Activated CD4-positive, alpha-beta memory T cell treated with anti-CD3 and anti-CD28 coated beads, Interleukin-2, amount 10 ng/mL, durations not matched to agents 7 days and 5 days (primary cell): ENCODE data around the gene ABCC3. TPM values are rescaled to one million over a fixed set of nuclear protein-coding genes. Genes with fewer than 3 reads are reported as not detected.

Experiments used
- CTCF ChIA-PET: fragments of 350-600 bp; sonication (Branson Sonifier 250); formaldehyde crosslinking; loops from one replicate; lab custom pipeline; 2021; ENCODE audit warnings: antibody characterized with exemption, inconsistent platforms; lab: Charles Lee
- POLR2A ChIA-PET: fragments of 350-600 bp; sonication (Branson Sonifier 250); formaldehyde crosslinking; loops from one replicate; lab custom pipeline; 2021; ENCODE audit warnings: antibody characterized with exemption; lab: Charles Lee
- DNase-seq: peaks from one replicate; pipeline ENCODE4 v3.0.0-alpha.2; 2020
- H3K27ac Mint-ChIP-seq: one replicate; pipeline ENCODE4 v1.8.0; 2021; ENCODE audit warnings: mild to moderate bottlenecking, mixed read lengths
- H3K27me3 Mint-ChIP-seq: one replicate; pipeline ENCODE4 v1.8.0; 2021; ENCODE audit warnings: mixed read lengths
- H3K36me3 Mint-ChIP-seq: one replicate; pipeline ENCODE4 v1.8.0; 2021; ENCODE audit warnings: low read depth, mixed read lengths
- H3K4me1 Mint-ChIP-seq: one replicate; pipeline ENCODE4 v1.8.0; 2021; ENCODE audit warnings: mixed read lengths
- H3K4me3 Mint-ChIP-seq: one replicate; pipeline ENCODE4 v1.8.0; 2021; ENCODE audit warnings: mild to moderate bottlenecking, mixed read lengths
- H3K9me3 Mint-ChIP-seq: one replicate; pipeline ENCODE4 v1.8.0; 2021; ENCODE audit warnings: mixed read lengths
- total RNA-seq, 2 experiments: library from RNA; stranded (reverse); gene quantifications; one replicate each; pipeline ENCODE4 v1.2.3, GENCODE V29; 2021

Gene ABCC3
- total RNA-seq, 2 experiments from 2014 or later = 0.25 TPM; not detected in 1

DNA sequence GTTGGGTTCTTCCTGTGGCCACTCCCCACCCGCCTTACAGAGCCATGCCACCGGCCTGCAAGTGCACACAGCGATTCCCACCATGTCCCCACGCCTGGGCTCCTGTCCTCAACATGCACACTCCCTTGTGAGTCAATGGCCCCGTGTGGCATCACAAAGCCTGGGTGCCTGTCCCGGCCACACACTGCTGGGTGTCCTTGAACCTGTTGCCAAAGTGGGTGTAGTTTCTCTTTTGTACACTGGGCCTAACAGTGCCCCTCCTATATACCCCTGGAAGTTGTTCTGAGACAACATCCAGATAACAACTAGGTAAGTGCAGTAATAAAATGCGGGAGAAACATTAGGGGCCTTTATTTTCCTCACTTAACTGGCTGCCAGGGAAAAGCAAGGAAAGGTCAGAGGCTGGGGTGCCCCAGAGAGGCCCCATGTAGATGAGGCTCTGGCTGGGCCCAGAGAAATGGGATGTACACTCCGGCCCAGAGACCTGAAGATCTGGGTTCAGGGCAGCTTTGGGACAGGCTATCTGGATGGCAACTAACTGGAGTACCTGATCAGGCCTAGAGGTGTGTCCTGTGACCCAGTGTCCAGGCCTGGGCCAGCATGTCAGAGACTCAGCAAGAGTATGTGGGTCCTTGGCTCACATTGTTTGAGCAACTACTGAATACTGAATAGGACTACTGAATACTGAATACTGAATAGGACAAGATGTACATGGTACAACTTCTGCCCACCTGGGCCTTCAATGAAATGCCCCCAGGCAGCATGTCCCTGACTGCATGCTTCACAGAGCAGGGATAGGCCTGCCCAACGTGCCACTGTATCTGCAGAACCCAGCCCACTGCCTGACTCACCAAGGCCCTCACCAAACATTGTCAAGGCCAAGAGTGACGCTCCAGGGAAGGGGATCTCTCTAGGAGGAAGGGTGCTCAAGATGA, 8.3 kb downstream of the ABCC3 start:
- ChIA-PET CTCF (no interaction called here), POLR2A (no interaction called here)
- H3K4me1 Mint-ChIP-seq = no peaks in the 10 kb centered on the region
- H3K4me3 Mint-ChIP-seq = no peak overlapping the region
- no peak overlapping the region for H3K27ac Mint-ChIP-seq
- H3K9me3 Mint-ChIP-seq = no peaks in the 10 kb centered on the region
- peaks cover 21% of the 10 kb centered on the region for H3K27me3 Mint-ChIP-seq
- H3K36me3 Mint-ChIP-seq = no peaks in the 10 kb centered on the region
- no peak for DNase-seq

DNA sequence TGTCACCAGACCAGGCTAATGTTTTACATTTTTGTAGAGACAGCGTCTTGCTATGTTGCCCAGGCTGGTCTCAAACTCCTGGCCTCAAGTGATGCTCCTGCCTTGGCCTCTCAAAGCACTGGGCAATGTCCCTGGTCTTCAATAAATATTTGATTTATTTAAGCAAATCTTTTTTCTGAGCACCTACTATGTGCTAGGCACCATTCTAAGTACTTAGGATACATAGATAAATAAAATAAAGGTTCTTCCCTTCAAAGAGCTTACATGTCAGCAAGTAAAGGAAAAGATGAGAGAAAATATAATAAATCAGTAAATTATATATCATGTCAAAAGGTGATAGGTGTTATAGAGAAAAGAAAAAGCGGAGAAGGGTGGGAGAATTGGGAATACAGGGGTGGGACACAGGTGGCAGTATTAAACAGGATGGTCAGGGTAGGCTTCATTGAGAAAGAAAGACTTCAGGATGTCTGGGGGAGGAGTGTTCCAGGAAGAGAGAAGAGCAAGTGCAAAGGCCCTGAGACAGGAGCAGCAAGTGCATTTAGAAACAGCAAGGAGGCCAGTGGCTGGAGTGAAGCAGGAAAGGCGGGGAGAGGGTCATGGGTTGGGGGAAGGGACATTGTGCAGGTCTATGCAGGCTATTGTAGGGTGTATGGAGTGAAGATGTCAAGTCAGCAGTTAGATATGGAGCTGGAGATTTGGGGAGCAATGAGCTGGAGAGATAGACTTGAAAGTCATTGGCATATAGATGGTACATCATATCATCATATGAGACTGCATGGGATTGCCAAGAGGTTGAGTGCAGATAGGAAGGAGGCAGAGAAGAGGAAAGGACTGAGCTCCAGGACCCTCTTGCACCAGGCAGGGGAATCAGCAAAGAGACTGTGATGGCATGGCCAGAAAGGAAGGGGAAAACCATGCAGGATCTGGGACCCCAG, 11.3 kb downstream of the ABCC3 start:
- H3K9me3 Mint-ChIP-seq = no peaks in the 10 kb centered on the region
- POLR2A ChIA-PET = interaction anchor here (1.4 kb wide), 1 partner anchor 16 kb away, joined by 3 read pairs; no protein-coding TSS in a partner anchor
- no peaks in the 10 kb centered on the region for H3K4me1 Mint-ChIP-seq
- CTCF ChIA-PET = interaction anchor here (0.7 to 4.0 kb wide), 3 partner anchors 10 to 20 kb away, joined by 3 to 15 read pairs (median 6); no protein-coding TSS in a partner anchor
- H3K4me3 Mint-ChIP-seq = no peak overlapping the region
- H3K36me3 Mint-ChIP-seq = no peaks in the 10 kb centered on the region
- peaks cover 27% of the 10 kb centered on the region for H3K27me3 Mint-ChIP-seq
- H3K27ac Mint-ChIP-seq = no peak overlapping the region
- DNase-seq = no peak

- no peak overlapping the region for H3K27ac Mint-ChIP-seq
- no peak overlapping the region for H3K4me3 Mint-ChIP-seq
- peaks cover 32% of the 10 kb centered on the region for H3K27me3 Mint-ChIP-seq
- DNase-seq = no peak
- ChIA-PET POLR2A (no interaction called here), CTCF (interaction anchor here (4.0 kb wide), 1 partner anchor 16 kb away, joined by 15 read pairs; no protein-coding TSS in a partner anchor)
- H3K36me3 Mint-ChIP-seq = no peaks in the 10 kb centered on the region
- no peaks in the 10 kb centered on the region for H3K4me1 Mint-ChIP-seq
- no peaks in the 10 kb centered on the region for H3K9me3 Mint-ChIP-seq
Measured at GRCh38 chr17:50647187-50647586, 12.5 kb downstream of the ABCC3 start.

GRCh38 chr17:50649042-50649908, 14.6 kb downstream of the ABCC3 start:
- Mint-ChIP-seq H3K27me3 (peaks cover 35% of the 10 kb centered on the region), H3K4me1 (no peaks in the 10 kb centered on the region), H3K36me3 (no peaks in the 10 kb centered on the region), H3K4me3 (no peak overlapping the region), H3K9me3 (peaks cover 4% of the 10 kb centered on the region), H3K27ac (no peak overlapping the region)
- POLR2A ChIA-PET = no interaction called here
- CTCF ChIA-PET = interaction anchor here (1.9 kb wide), 1 partner anchor 19 kb away, joined by 5 read pairs; no protein-coding TSS in a partner anchor
- DNase-seq = no peak

DNA sequence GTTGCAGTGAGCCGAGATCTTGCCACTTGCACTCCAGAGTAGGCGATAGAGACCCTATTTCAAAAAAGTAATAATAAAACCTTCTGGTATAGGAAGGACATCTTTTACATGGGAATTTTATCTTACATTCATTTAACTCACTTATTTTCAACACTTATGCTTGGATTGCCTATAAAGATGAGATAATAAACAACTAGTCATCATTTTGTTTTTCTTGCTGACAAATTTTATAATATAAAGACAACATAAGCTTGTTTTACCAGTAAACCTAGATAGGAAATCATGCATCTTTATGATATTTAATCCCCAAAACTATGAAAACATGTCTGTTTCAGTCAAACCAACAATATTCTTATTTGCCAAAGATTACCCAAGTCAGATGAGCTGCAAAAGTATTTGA, 17.0 kb downstream of the ABCC3 start:
- ChIA-PET CTCF (interaction anchor here (0.7 to 1.9 kb wide), 3 partner anchors 21 to 26 kb away, joined by 3 to 5 read pairs (median 3); no protein-coding TSS in a partner anchor), POLR2A (interaction anchor here (0.8 to 1.6 kb wide), 2 partner anchors 10 to 25 kb away, joined by 3 to 4 read pairs; no protein-coding TSS in a partner anchor)
- no peak for DNase-seq
- Mint-ChIP-seq H3K27ac (no peak overlapping the region), H3K27me3 (peaks cover 29% of the 10 kb centered on the region), H3K4me1 (no peaks in the 10 kb centered on the region), H3K9me3 (peaks cover 4% of the 10 kb centered on the region), H3K4me3 (no peak overlapping the region), H3K36me3 (no peaks in the 10 kb centered on the region)

- CTCF ChIA-PET = no interaction called here
- Mint-ChIP-seq H3K27ac (no peak overlapping the region), H3K4me1 (no peaks in the 10 kb centered on the region), H3K4me3 (no peak overlapping the region), H3K36me3 (no peaks in the 10 kb centered on the region), H3K9me3 (peaks cover 4% of the 10 kb centered on the region), H3K27me3 (peaks cover 21% of the 10 kb centered on the region)
- no peak for DNase-seq
- POLR2A ChIA-PET = no interaction called here
Measured at GRCh38 chr17:50653738-50654137, 19.1 kb downstream of the ABCC3 start.

GRCh38 chr17:50656509-50656908, 21.8 kb downstream of the ABCC3 start:
- POLR2A ChIA-PET = no interaction called here
- no peak overlapping the region for H3K4me3 Mint-ChIP-seq
- no peak for DNase-seq
- H3K27ac Mint-ChIP-seq = no peak overlapping the region
- peaks cover 11% of the 10 kb centered on the region for H3K4me1 Mint-ChIP-seq
- peaks cover 4% of the 10 kb centered on the region for H3K9me3 Mint-ChIP-seq
- H3K27me3 Mint-ChIP-seq = peaks cover 12% of the 10 kb centered on the region
- H3K36me3 Mint-ChIP-seq = no peaks in the 10 kb centered on the region
- CTCF ChIA-PET = no interaction called here

GRCh38 chr17:50657054-50657453, 22.4 kb downstream of the ABCC3 start:
- CTCF ChIA-PET = no interaction called here
- Mint-ChIP-seq H3K9me3 (peaks cover 4% of the 10 kb centered on the region), H3K36me3 (no peaks in the 10 kb centered on the region), H3K4me1 (peaks cover 17% of the 10 kb centered on the region), H3K4me3 (no peak overlapping the region), H3K27ac (no peak overlapping the region), H3K27me3 (peaks cover 9% of the 10 kb centered on the region)
- DNase-seq = no peak
- POLR2A ChIA-PET = no interaction called here

GRCh38 chr17:50657627-50658026, 22.9 kb downstream of the ABCC3 start:
- ChIA-PET CTCF (no interaction called here), POLR2A (no interaction called here)
- Mint-ChIP-seq H3K4me3 (no peak overlapping the region), H3K36me3 (no peaks in the 10 kb centered on the region), H3K27me3 (peaks cover 8% of the 10 kb centered on the region), H3K4me1 (peaks cover 22% of the 10 kb centered on the region), H3K9me3 (peaks cover 4% of the 10 kb centered on the region), H3K27ac (no peak overlapping the region)
- DNase-seq = no peak

GRCh38 chr17:50658616-50659015, 23.9 kb downstream of the ABCC3 start:
- H3K4me3 Mint-ChIP-seq = no peak overlapping the region
- H3K4me1 Mint-ChIP-seq = peaks cover 29% of the 10 kb centered on the region
- H3K9me3 Mint-ChIP-seq = peaks cover 3% of the 10 kb centered on the region

DNA sequence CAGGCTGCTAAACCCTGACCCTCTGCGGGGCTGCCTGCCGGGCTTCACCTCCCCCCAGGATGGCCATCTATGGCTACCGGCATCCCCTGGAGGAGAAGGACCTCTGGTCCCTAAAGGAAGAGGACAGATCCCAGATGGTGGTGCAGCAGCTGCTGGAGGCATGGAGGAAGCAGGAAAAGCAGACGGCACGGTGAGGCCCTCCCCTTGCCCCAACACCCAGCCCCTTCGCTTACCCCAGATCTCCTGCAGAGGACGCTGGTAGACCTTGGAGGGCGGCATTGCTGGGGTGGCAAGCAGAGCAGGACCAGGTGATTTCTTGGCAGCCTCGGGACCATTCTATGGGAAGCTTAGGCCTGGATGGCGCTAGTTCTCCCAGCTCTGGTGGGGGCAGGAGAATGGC, 24.5 kb downstream of the ABCC3 start:
- ChIA-PET POLR2A (no interaction called here), CTCF (interaction anchor here (1.1 kb wide), 1 partner anchor 22 kb away, joined by 3 read pairs; no protein-coding TSS in a partner anchor)
- no peaks in the 10 kb centered on the region for H3K9me3 Mint-ChIP-seq
- no peak overlapping the region for H3K27ac Mint-ChIP-seq
- H3K4me3 Mint-ChIP-seq = no peak overlapping the region
- H3K36me3 Mint-ChIP-seq = no peaks in the 10 kb centered on the region
- DNase-seq = no peak
- H3K27me3 Mint-ChIP-seq = peaks cover 7% of the 10 kb centered on the region
- H3K4me1 Mint-ChIP-seq = peaks cover 32% of the 10 kb centered on the region

More at GRCh38 chr17:50658616-50659015, 23.9 kb downstream of the ABCC3 start:
- POLR2A ChIA-PET = no interaction called here
- H3K27me3 Mint-ChIP-seq = peaks cover 7% of the 10 kb centered on the region
- no peaks in the 10 kb centered on the region for H3K36me3 Mint-ChIP-seq
- DNase-seq = no peak
- H3K27ac Mint-ChIP-seq = no peak overlapping the region
- CTCF ChIA-PET = no interaction called here
